ENCODE measurements around the gene ARHGAP23.
"Not testable (repeated sequence)": the region's sequence is repeated elsewhere in the genome, so short reads cannot be mapped to it uniquely, and the experiment has no call there.

ARHGAP23 gene

GRCh38 chr17:38528141-38528540, 99.9 kb downstream of the ARHGAP23 start:
- not testable (repeated sequence) for DNase-seq (ENCODE audit: low spot score)

GRCh38 chr17:38530856-38531255, 102.6 kb downstream of the ARHGAP23 start:
- DNase-seq (ENCODE audit: low spot score): not testable (repeated sequence)

GRCh38 chr17:38531761-38532160, 103.5 kb downstream of the ARHGAP23 start:
- DNase-seq (ENCODE audit: low spot score): not testable (repeated sequence)

- no peak for DNase-seq (ENCODE audit: low spot score)
These were observed 104.2 kb downstream of the ARHGAP23 start for GRCh38 chr17:38532451-38532850.

GRCh38 chr17:38533241-38533640, 105.0 kb downstream of the ARHGAP23 start:
- DNase-seq (ENCODE audit: low spot score): no peak

GRCh38 chr17:38533866-38534497, 105.7 kb downstream of the ARHGAP23 start:
- DNase-seq (ENCODE audit: low spot score): no peak

- no peak for DNase-seq (ENCODE audit: low spot score)
These were observed 106.2 kb downstream of the ARHGAP23 start for GRCh38 chr17:38534498-38534885.

- no peak for DNase-seq (ENCODE audit: low spot score)
These were observed 107.6 kb downstream of the ARHGAP23 start for GRCh38 chr17:38535886-38536285.

- no peak for DNase-seq (ENCODE audit: low spot score)
These were observed 108.4 kb downstream of the ARHGAP23 start for GRCh38 chr17:38536661-38537060.

GRCh38 chr17:38538906-38539305, 110.6 kb downstream of the ARHGAP23 start:
- no peak for DNase-seq (ENCODE audit: low spot score)

GRCh38 chr17:38539386-38539785, 111.1 kb downstream of the ARHGAP23 start:
- DNase-seq (ENCODE audit: low spot score): no peak

GRCh38 chr17:38540514-38541045, 112.3 kb downstream of the ARHGAP23 start:
- no peak for DNase-seq (ENCODE audit: low spot score)

- no peak for DNase-seq (ENCODE audit: low spot score)
These were observed 113.0 kb downstream of the ARHGAP23 start for GRCh38 chr17:38541281-38541680.

- DNase-seq (ENCODE audit: low spot score): no peak
These were observed 114.0 kb downstream of the ARHGAP23 start for GRCh38 chr17:38542286-38542685.

- DNase-seq (ENCODE audit: low spot score): peak; percentile 72
These were observed 115.3 kb downstream of the ARHGAP23 start for GRCh38 chr17:38543403-38544174.

- DNase-seq (ENCODE audit: low spot score): no peak
These were observed 116.0 kb downstream of the ARHGAP23 start for GRCh38 chr17:38544175-38544838.

GRCh38 chr17:38544839-38545209, 116.6 kb downstream of the ARHGAP23 start:
- no peak for DNase-seq (ENCODE audit: low spot score)

- DNase-seq (ENCODE audit: low spot score): no peak
These were observed 117.4 kb downstream of the ARHGAP23 start for GRCh38 chr17:38545531-38546225.

GRCh38 chr17:38546396-38546795, 118.1 kb downstream of the ARHGAP23 start:
- DNase-seq (ENCODE audit: low spot score): no peak

GRCh38 chr17:38547444-38547843, 119.2 kb downstream of the ARHGAP23 start:
- no peak for DNase-seq (ENCODE audit: low spot score)

GRCh38 chr17:38549285-38549684, 121.0 kb downstream of the ARHGAP23 start:
- DNase-seq (ENCODE audit: low spot score): no peak

- DNase-seq (ENCODE audit: low spot score): no peak
These were observed 122.4 kb downstream of the ARHGAP23 start for GRCh38 chr17:38550661-38551060.

Data from D341Med (cell line).